NCI-H1417 treated with DMSO at 0.1 percent for 48 hours (cell line): ENCODE data around the gene COIL.

Experiments used
- DNase-seq: peaks from one replicate; lab custom pipeline; 2025; lab: John Stamatoyannopoulos, UW

COIL gene

GRCh38 chr17:56909742-56910508 lies 50.9 kb downstream of the COIL start:
- DNase-seq: no peak

- no peak for DNase-seq
Observed at GRCh38 chr17:56908001-56908542, 52.8 kb downstream of the COIL start.

GRCh38 chr17:56903560-56903959 lies 57.3 kb downstream of the COIL start:
- no peak for DNase-seq

GRCh38 chr17:56902348-56902747 lies 58.5 kb downstream of the COIL start:
- DNase-seq: no peak

- no peak for DNase-seq
Observed at GRCh38 chr17:56899403-56899802, 61.4 kb downstream of the COIL start.

- DNase-seq: no peak
Observed at GRCh38 chr17:56898874-56899273, 62.0 kb downstream of the COIL start.

GRCh38 chr17:56897646-56898424 lies 63.0 kb downstream of the COIL start:
- no peak for DNase-seq

- DNase-seq: no peak
Observed at GRCh38 chr17:56896968-56897359, 63.9 kb downstream of the COIL start.

GRCh38 chr17:56896217-56896967 lies 64.5 kb downstream of the COIL start:
- no peak for DNase-seq

- DNase-seq: no peak
Observed at GRCh38 chr17:56894859-56895455, 65.9 kb downstream of the COIL start.

- DNase-seq: no peak
Observed at GRCh38 chr17:56893503-56893902, 67.3 kb downstream of the COIL start.

GRCh38 chr17:56892333-56892732 lies 68.5 kb downstream of the COIL start:
- DNase-seq: no peak

- DNase-seq: no peak
Observed at GRCh38 chr17:56891751-56892150, 69.1 kb downstream of the COIL start.

GRCh38 chr17:56890906-56891674 lies 69.8 kb downstream of the COIL start:
- no peak for DNase-seq

GRCh38 chr17:56890390-56890789 lies 70.5 kb downstream of the COIL start:
- no peak for DNase-seq
